CD14-positive monocyte (primary cell): ENCODE results near the gene DTYMK. TPM values are rescaled to one million over a fixed set of nuclear protein-coding genes. Genes with fewer than 3 reads are reported as not detected.
A peak's percentile ranks its signal among the peaks of the same experiment; 100 is the strongest.

Source experiments
- DNase-seq, 3 donors: peaks; one replicate each; pipeline ENCODE4 v3.0.0-alpha.2; 2011 to 2022
- H2AFZ ChIP-seq: 2 replicates; pipeline ENCODE4 v1.6.0; 2012; ENCODE audit warnings: mild to moderate bottlenecking, low read depth, low read length, inconsistent platforms; ENCODE audit not compliant: insufficient read depth, poor library complexity, severe bottlenecking
- H3K27ac ChIP-seq, 2 donors: 1 replicate in 1 of 2; 2 replicates in 1 of 2; pipeline ENCODE4 v1.5.1; 2012 to 2013; ENCODE audit warnings: low read length in 2 of 2, control low read depth in 1 of 2, inconsistent platforms in 1 of 2, low read depth in 1 of 2, mild to moderate bottlenecking in 1 of 2
- H3K27me3 ChIP-seq, 2 donors: one replicate each; pipeline versions ENCODE4 v1.6.0 to v1.6.1; 2011 to 2013; ENCODE audit warnings: low read length in 2 of 2; ENCODE audit not compliant: control insufficient read depth in 2 of 2, insufficient read depth in 2 of 2
- H3K36me3 ChIP-seq, 2 donors: replicated peaks in 1 of 2; 1 replicate in 1 of 2; 2 replicates in 1 of 2; pipeline versions ENCODE4 v1.5.1 to v1.6.1; 2012 to 2013; ENCODE audit warnings: low read length in 2 of 2, control low read depth in 1 of 2, inconsistent platforms in 1 of 2, mild to moderate bottlenecking in 1 of 2; ENCODE audit not compliant: insufficient read depth in 2 of 2, control insufficient read depth in 1 of 2
- H3K4me1 ChIP-seq, 2 donors: 1 replicate in 1 of 2; 2 replicates in 1 of 2; pipeline versions ENCODE4 v1.5.1 to v1.6.1; 2012 to 2013; ENCODE audit warnings: low read length in 2 of 2, control low read depth in 1 of 2, inconsistent platforms in 1 of 2, mild to moderate bottlenecking in 1 of 2, moderate library complexity in 1 of 2; ENCODE audit not compliant: insufficient read depth in 2 of 2, control insufficient read depth in 1 of 2
- H3K4me2 ChIP-seq: replicated peaks from 2 replicates; pipeline ENCODE3; 2012; ENCODE audit warnings: low read length, moderate library complexity, mild to moderate bottlenecking; ENCODE audit not compliant: poor library complexity, severe bottlenecking; ENCODE audit errors: extremely low read depth
- H3K4me3 ChIP-seq, 3 experiments: fragments of 200-600 bp in 1 of 3; sonication (generic) in 1 of 3; replicated peaks in 1 of 3; 1 replicate in 2 of 3; 2 replicates in 1 of 3; pipeline ENCODE4 v1.5.1; 2011 to 2013; ENCODE audit warnings: low read length in 3 of 3, mild to moderate bottlenecking in 3 of 3, control low read depth in 2 of 3, low read depth in 2 of 3, inconsistent platforms in 1 of 3, moderate library complexity in 1 of 3
- H3K79me2 ChIP-seq: 2 replicates; pipeline ENCODE4 v1.6.0; 2012; ENCODE audit warnings: mild to moderate bottlenecking, control low read depth, inconsistent platforms, low read length, moderate library complexity; ENCODE audit not compliant: insufficient read depth
- H3K9ac ChIP-seq: 2 replicates; pipeline ENCODE4 v1.6.0; 2017; ENCODE audit warnings: low read length, mild to moderate bottlenecking; ENCODE audit not compliant: insufficient read depth, poor library complexity, severe bottlenecking
- H3K9me3 ChIP-seq, 2 donors: replicated peaks in 1 of 2; 1 replicate in 1 of 2; 2 replicates in 1 of 2; pipeline versions ENCODE4 v1.5.1 to v1.6.1; 2012 to 2013; ENCODE audit warnings: low read length in 2 of 2, control low read depth in 1 of 2; ENCODE audit not compliant: control insufficient read depth in 1 of 2, insufficient read depth in 1 of 2
- H4K20me1 ChIP-seq: 2 replicates; pipeline ENCODE4 v1.6.0; 2012; ENCODE audit warnings: mild to moderate bottlenecking, low read length, control low read depth, moderate library complexity; ENCODE audit not compliant: insufficient read depth
- H3K27ac Mint-ChIP-seq, 7 donors: one replicate each; pipeline ENCODE4 v1.8.0; 2020; ENCODE audit warnings: mild to moderate bottlenecking in 7 of 7, mixed read lengths in 7 of 7, moderate library complexity in 6 of 7, inconsistent platforms in 2 of 7
- H3K27me3 Mint-ChIP-seq, 3 donors: one replicate each; pipeline ENCODE4 v1.8.0; 2021 to 2022; ENCODE audit warnings: low read depth in 3 of 3, mild to moderate bottlenecking in 3 of 3, mixed read lengths in 3 of 3, moderate library complexity in 3 of 3, inconsistent platforms in 1 of 3
- H3K36me3 Mint-ChIP-seq, 2 donors: one replicate each; pipeline ENCODE4 v1.8.0; 2020; ENCODE audit warnings: mixed read lengths in 2 of 2, inconsistent platforms in 1 of 2, mild to moderate bottlenecking in 1 of 2
- H3K4me1 Mint-ChIP-seq: one replicate; pipeline ENCODE4 v1.8.0; 2020; ENCODE audit warnings: mild to moderate bottlenecking, mixed read lengths
- H3K4me3 Mint-ChIP-seq, 2 donors: one replicate each; pipeline ENCODE4 v1.8.0; 2020; ENCODE audit warnings: mild to moderate bottlenecking in 2 of 2, mixed read lengths in 2 of 2, moderate library complexity in 1 of 2
- H3K9me3 Mint-ChIP-seq, 7 donors: one replicate each; pipeline ENCODE4 v1.8.0; 2020 to 2022; ENCODE audit warnings: mixed read lengths in 7 of 7, mild to moderate bottlenecking in 6 of 7, moderate library complexity in 6 of 7, inconsistent platforms in 2 of 7
- WGBS: methylation state at CpG from one replicate; pipeline ENCODE4 v1.1.5; 2013; ENCODE audit warnings: missing lambda C conversion rate; ENCODE audit not compliant: insufficient coverage; 5-methylcytosine and 5-hydroxymethylcytosine counted together
- intact Hi-C, 2 donors: fragments of 100-400 bp; cut with micrococcal nuclease; formaldehyde crosslinking; loops; one replicate each; pipeline versions ENCODE4 v1.15.0 to v1.15.1; 2023
- polyA plus RNA-seq, 3 donors: library from polyadenylated mRNA; depleted of rRNA in 1 of 3; unstranded in 2 of 3; stranded (reverse) in 1 of 3; fragments of 300-500 nt in 2 of 3; fragments of >200 nt in 1 of 3; fragmentation: Illumina TruSeq in 2 of 3; gene quantifications; 1 replicate in 2 of 3; 2 replicates in 1 of 3; pipeline ENCODE4 v1.2.3, GENCODE V29; 2012 to 2021
- TF ChIP-seq, protein P1 (sequence below): fragments of 200-600 bp; IDR thresholded peaks from one replicate; pipeline ENCODE4 v1.8.0; 2022; ENCODE audit warnings: antibody characterized with exemption, mild to moderate bottlenecking

The DTYMK gene
- polyA plus RNA-seq, 3 donors, result 13.0 to 23.5 (median 18.7) TPM

- Mint-ChIP-seq H3K4me3 (no peak overlapping the region), H3K27me3 (peaks cover 0 to 2% (median 0%) of the 10 kb centered on the region in 3 donors), H3K4me1 (no peaks in the 10 kb centered on the region), H3K27ac (peak overlapping the region in 5 of 7 donors; percentile 12 to 79 (median 68)), H3K9me3 (no peaks in the 10 kb centered on the region), H3K36me3 (peaks cover 62 to 86% of the 10 kb centered on the region in 2 donors)
- H4K20me1 ChIP-seq, result no peaks in the 10 kb centered on the region
- H3K27me3 ChIP-seq, result no peaks in the 10 kb centered on the region
- no peak overlapping the region for H2AFZ ChIP-seq
- no peak overlapping the region for H3K9ac ChIP-seq
- intact Hi-C loops, result no loop called here
- 93% methylated on average over 17 of the region's 21 CpGs for WGBS
- TF ChIP-seq, protein P1, sequence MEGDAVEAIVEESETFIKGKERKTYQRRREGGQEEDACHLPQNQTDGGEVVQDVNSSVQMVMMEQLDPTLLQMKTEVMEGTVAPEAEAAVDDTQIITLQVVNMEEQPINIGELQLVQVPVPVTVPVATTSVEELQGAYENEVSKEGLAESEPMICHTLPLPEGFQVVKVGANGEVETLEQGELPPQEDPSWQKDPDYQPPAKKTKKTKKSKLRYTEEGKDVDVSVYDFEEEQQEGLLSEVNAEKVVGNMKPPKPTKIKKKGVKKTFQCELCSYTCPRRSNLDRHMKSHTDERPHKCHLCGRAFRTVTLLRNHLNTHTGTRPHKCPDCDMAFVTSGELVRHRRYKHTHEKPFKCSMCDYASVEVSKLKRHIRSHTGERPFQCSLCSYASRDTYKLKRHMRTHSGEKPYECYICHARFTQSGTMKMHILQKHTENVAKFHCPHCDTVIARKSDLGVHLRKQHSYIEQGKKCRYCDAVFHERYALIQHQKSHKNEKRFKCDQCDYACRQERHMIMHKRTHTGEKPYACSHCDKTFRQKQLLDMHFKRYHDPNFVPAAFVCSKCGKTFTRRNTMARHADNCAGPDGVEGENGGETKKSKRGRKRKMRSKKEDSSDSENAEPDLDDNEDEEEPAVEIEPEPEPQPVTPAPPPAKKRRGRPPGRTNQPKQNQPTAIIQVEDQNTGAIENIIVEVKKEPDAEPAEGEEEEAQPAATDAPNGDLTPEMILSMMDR, result no peak
- no peak overlapping the region for H3K4me2 ChIP-seq
- DNase-seq, result no peak
- no peaks in the 10 kb centered on the region for H3K4me1 ChIP-seq
- no peak overlapping the region for H3K27ac ChIP-seq
- no peaks in the 10 kb centered on the region for H3K9me3 ChIP-seq
- no peaks in the 10 kb centered on the region for H3K79me2 ChIP-seq
- no peak overlapping the region for H3K4me3 ChIP-seq
- peaks cover 61 to 91% of the 10 kb centered on the region in 2 donors for H3K36me3 ChIP-seq
These were observed 12.6 kb downstream of the DTYMK start for GRCh38 chr2:241673797-241674725.

DNA sequence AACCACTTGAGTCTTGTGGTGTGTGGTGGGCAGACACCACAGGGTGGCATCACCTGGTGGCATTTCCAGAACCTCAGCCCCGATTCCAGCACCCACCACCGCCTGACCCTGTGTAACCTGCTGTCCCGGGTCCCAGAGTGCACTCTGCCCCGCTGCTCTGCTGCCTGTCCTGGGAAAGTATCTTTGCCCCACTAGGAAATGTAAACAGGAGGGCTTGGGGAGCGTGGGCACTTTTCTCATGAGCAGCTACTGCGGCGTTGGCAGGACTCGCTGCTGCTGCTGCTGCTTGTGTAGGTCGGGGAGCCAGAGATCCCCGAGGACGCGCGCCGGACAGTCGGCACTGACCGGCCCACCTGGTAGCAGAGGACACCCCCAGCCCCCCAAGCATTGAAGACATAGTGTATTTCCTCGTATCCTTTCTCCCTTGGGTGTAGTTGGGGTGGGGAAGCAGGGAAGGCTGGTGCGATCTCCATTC is 13.4 kb downstream of the DTYMK start:
- Mint-ChIP-seq H3K27me3 (no peaks in the 10 kb centered on the region), H3K36me3 (peaks cover 62 to 86% of the 10 kb centered on the region in 2 donors), H3K9me3 (no peaks in the 10 kb centered on the region), H3K4me1 (no peaks in the 10 kb centered on the region), H3K27ac (peak overlapping the region in 2 of 7 donors; percentile 21 to 38), H3K4me3 (no peak overlapping the region)
- H4K20me1 ChIP-seq, result no peaks in the 10 kb centered on the region
- H3K79me2 ChIP-seq, result no peaks in the 10 kb centered on the region
- peaks cover 66 to 91% of the 10 kb centered on the region in 2 donors for H3K36me3 ChIP-seq
- H2AFZ ChIP-seq, result no peak overlapping the region
- H3K27ac ChIP-seq, result no peak overlapping the region
- H3K4me2 ChIP-seq, result no peak overlapping the region
- TF ChIP-seq, protein P1, result no peak
- H3K4me1 ChIP-seq, result no peaks in the 10 kb centered on the region
- no peaks in the 10 kb centered on the region for H3K9me3 ChIP-seq
- H3K27me3 ChIP-seq, result no peaks in the 10 kb centered on the region
- intact Hi-C loops, result no loop called here
- no peak overlapping the region for H3K4me3 ChIP-seq
- no peak for DNase-seq
- H3K9ac ChIP-seq, result no peak overlapping the region
- WGBS, result 94% methylated on average over 10 of the region's 18 CpGs
